IgD-negative memory B cell (primary cell): Measurements from ENCODE around the gene FBP2. TPM values are rescaled to one million over a fixed set of nuclear protein-coding genes. Genes with fewer than 3 reads are reported as not detected.
"Not testable (repeated sequence)": the region's sequence is repeated elsewhere in the genome, so short reads cannot be mapped to it uniquely, and the experiment has no call there.

Source experiments
- H3K27ac Mint-ChIP-seq, 3 donors: one replicate each; pipeline ENCODE4 v1.8.0; 2020 to 2022; ENCODE audit warnings: mild to moderate bottlenecking in 3 of 3, mixed read lengths in 3 of 3, moderate library complexity in 1 of 3
- H3K27me3 Mint-ChIP-seq: one replicate; pipeline ENCODE4 v1.8.0; 2021; ENCODE audit warnings: mixed read lengths
- H3K36me3 Mint-ChIP-seq: one replicate; pipeline ENCODE4 v1.8.0; 2020; ENCODE audit warnings: mild to moderate bottlenecking, mixed read lengths
- H3K4me1 Mint-ChIP-seq, 3 donors: one replicate each; pipeline ENCODE4 v1.8.0; 2020 to 2022; ENCODE audit warnings: mixed read lengths in 3 of 3, mild to moderate bottlenecking in 1 of 3
- H3K4me3 Mint-ChIP-seq, 4 donors: one replicate each; pipeline ENCODE4 v1.8.0; 2020 to 2022; ENCODE audit warnings: mild to moderate bottlenecking in 4 of 4, mixed read lengths in 4 of 4, moderate library complexity in 3 of 4
- H3K9me3 Mint-ChIP-seq, 3 donors: one replicate each; pipeline ENCODE4 v1.8.0; 2020 to 2021; ENCODE audit warnings: mixed read lengths in 3 of 3, mild to moderate bottlenecking in 1 of 3
- polyA plus RNA-seq: library from polyadenylated mRNA; unstranded; fragments of 300-500 nt; fragmentation: Illumina TruSeq; gene quantifications from one replicate; pipeline ENCODE4 v1.2.3, GENCODE V29; 2021

The FBP2 gene
- polyA plus RNA-seq, 1 donor from 2014 or later: not detected

GRCh38 chr9:94557376-94557775 lies 36.2 kb downstream of the FBP2 start:
- Mint-ChIP-seq H3K9me3 (no peaks in the 10 kb centered on the region), H3K4me1 (no peaks in the 10 kb centered on the region), H3K27me3 (peaks cover 16% of the 10 kb centered on the region), H3K27ac (no peak overlapping the region), H3K36me3 (no peaks in the 10 kb centered on the region), H3K4me3 (no peak overlapping the region)

DNA sequence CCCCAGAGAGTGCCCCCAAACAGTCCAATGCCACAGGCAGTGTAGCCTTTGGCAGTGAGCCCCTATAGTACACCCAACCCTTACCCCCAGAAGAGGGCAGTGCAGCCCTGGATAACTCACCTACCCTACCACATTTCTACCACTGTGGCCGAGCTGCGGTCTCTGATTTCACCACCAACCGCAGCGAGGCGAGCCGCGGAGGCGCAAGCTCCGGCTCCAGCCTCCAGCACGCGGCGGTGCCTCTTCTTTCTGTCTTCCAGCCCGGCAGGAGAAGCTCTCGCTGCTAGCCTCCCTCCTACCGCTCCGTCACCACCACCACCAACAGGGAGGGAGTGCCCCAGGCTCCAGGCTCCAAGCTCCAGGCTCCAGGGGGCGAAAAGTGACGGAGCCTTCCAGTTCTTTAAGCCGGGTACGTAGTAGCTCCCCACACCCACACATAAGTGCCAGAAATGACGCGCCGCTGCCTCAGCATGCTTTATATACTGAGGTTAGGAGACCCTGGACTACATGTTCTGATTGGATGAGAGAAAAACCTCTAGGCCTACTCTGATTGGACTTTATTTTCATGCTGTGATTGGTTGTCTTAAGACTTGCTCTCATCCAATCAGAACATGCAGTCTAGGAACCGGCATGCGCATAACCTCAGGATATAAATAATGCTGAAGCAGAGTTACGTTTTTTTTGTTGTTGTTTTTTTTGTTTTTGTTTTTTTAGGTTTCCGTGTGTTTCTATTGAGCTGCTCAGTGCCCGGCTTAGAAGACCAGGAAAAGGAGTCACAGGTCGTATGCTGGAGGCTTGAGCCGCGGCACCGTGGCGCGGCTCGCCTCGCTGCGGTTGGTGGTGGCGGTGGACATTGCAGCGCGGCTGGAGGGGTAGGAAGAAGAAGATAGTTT lies 38.9 kb downstream of the FBP2 start, which contains the start of gene PCAT7:
Gene PCAT7 (plus strand): TSS at position 645 of the 893 bp plus-strand sequence.
- Mint-ChIP-seq H3K27me3 (peaks cover 15% of the 10 kb centered on the region), H3K4me3 (no peak within 1 kb of the TSS), H3K36me3 (no peaks in the 10 kb centered on the region), H3K27ac (no peak within 1 kb of the TSS), H3K4me1 (no peaks in the 10 kb centered on the region), H3K9me3 (no peaks in the 10 kb centered on the region)

GRCh38 chr9:94554078-94554438 lies 39.6 kb downstream of the FBP2 start:
- H3K4me1 Mint-ChIP-seq: no peaks in the 10 kb centered on the region
- H3K9me3 Mint-ChIP-seq: no peaks in the 10 kb centered on the region
- H3K36me3 Mint-ChIP-seq: no peaks in the 10 kb centered on the region
- H3K27me3 Mint-ChIP-seq: peaks cover 11% of the 10 kb centered on the region
- no peak overlapping the region for H3K27ac Mint-ChIP-seq
- H3K4me3 Mint-ChIP-seq: no peak overlapping the region

GRCh38 chr9:94553029-94553938 lies 40.3 kb downstream of the FBP2 start:
- Mint-ChIP-seq H3K27ac (no peak overlapping the region), H3K27me3 (peaks cover 11% of the 10 kb centered on the region), H3K4me3 (no peak overlapping the region), H3K4me1 (no peaks in the 10 kb centered on the region), H3K36me3 (no peaks in the 10 kb centered on the region), H3K9me3 (no peaks in the 10 kb centered on the region)

DNA sequence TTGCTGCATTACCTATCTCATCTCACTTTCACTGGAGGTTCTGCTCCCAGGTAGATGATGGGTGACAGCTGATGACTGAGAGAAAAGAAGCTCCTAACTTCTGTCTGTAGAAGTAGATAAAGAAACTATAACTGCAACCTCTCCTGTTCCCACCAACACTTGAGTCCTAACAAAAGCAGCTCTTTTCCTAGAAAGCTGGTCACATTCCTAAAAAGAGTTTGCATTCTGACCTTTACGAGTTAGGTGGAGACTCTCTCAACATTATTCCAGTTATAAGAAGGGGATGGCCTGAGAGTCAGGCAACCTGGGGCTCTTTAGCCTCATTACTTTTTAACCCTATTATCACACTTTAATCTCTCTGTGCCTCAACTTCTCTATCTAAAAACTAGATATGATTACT lies 47.7 kb downstream of the FBP2 start:
- H3K9me3 Mint-ChIP-seq: no peaks in the 10 kb centered on the region
- H3K4me1 Mint-ChIP-seq: no peaks in the 10 kb centered on the region
- H3K4me3 Mint-ChIP-seq: no peak overlapping the region
- no peaks in the 10 kb centered on the region for H3K36me3 Mint-ChIP-seq
- H3K27ac Mint-ChIP-seq: no peak overlapping the region
- peaks cover 4% of the 10 kb centered on the region for H3K27me3 Mint-ChIP-seq

DNA sequence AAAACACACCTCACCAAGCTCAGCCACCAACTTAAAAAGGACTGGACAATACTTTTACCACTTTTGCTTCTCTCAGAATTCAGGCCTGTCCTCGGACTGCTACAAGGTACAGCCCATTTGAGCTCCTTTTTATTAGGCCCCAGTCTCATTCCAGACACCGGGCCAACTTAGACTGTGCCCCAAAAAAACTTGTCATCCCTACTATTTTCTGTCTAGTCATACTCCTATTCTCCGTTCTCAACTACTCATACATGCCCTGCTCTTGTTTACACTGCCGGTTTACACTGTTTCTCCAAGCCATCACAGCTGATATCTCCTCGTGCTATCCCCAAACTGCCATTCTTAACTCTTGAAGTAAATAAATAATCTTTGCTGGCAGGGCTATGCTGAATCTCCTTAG lies 49.3 kb downstream of the FBP2 start:
- H3K9me3 Mint-ChIP-seq, H3K36me3 Mint-ChIP-seq, H3K27me3 Mint-ChIP-seq, H3K4me3 Mint-ChIP-seq, H3K27ac Mint-ChIP-seq, H3K4me1 Mint-ChIP-seq: not testable (repeated sequence)

DNA sequence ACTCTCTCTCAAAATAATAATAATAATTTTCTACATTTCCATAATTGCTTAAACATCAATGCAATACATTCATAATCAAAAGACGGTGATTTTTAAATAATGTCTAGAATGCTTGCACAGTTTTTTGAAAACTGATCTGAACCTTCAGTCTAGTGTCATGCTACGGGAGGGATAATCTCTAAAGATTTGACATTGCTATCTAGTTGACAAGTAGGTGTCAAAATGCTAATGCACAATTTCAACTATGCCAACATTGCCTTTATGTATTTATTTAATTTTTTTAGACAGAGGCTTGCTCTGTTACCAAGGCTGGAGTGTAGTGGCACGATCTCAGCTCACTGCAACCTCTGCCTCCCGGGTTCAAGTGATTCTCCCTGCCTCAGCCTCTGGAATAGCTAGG lies 54.7 kb downstream of the FBP2 start:
- no peaks in the 10 kb centered on the region for H3K4me1 Mint-ChIP-seq
- H3K27ac Mint-ChIP-seq: no peak overlapping the region
- H3K9me3 Mint-ChIP-seq: no peaks in the 10 kb centered on the region
- H3K27me3 Mint-ChIP-seq: peaks cover 3% of the 10 kb centered on the region
- no peaks in the 10 kb centered on the region for H3K36me3 Mint-ChIP-seq
- H3K4me3 Mint-ChIP-seq: no peak overlapping the region

DNA sequence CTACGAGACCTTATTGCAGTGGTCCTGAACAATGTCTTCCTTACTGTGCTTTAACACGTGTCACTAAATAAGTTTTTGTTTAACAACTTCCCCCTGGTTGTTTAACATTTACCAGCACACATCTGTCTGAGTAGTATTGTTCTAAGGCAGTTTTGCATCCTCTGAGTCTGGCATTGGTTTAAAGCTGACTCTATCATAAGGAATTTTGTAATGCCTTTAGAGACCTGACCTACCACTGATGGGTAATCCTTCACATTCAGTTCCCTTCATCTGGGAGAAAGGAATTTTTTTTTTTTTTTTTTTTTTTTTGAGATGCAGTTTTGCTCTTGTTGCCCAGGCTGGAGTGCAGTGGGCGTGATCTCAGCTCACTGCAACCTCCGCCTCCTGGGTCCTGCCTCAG lies 58.7 kb downstream of the FBP2 start:
- H3K27ac Mint-ChIP-seq: no peak overlapping the region

GRCh38 chr9:94533601-94534000 lies 60.0 kb downstream of the FBP2 start:
- Mint-ChIP-seq H3K36me3 (no peaks in the 10 kb centered on the region), H3K4me3 (no peak overlapping the region), H3K9me3 (peaks cover 0 to 1% (median 0%) of the 10 kb centered on the region in 3 donors), H3K4me1 (no peaks in the 10 kb centered on the region), H3K27ac (no peak overlapping the region), H3K27me3 (peaks cover 10% of the 10 kb centered on the region)

More for the DNA sequence above, 58.7 kb downstream of the FBP2 start:
- Mint-ChIP-seq H3K9me3 (peaks cover 0 to 1% (median 0%) of the 10 kb centered on the region in 3 donors), H3K27me3 (peaks cover 9% of the 10 kb centered on the region), H3K4me1 (no peaks in the 10 kb centered on the region), H3K36me3 (no peaks in the 10 kb centered on the region), H3K4me3 (no peak overlapping the region)

GRCh38 chr9:94533155-94533554 lies 60.5 kb downstream of the FBP2 start:
- Mint-ChIP-seq H3K9me3 (peaks cover 0 to 1% (median 0%) of the 10 kb centered on the region in 3 donors), H3K36me3 (no peaks in the 10 kb centered on the region), H3K27me3 (peaks cover 10% of the 10 kb centered on the region), H3K27ac (no peak overlapping the region), H3K4me3 (no peak overlapping the region), H3K4me1 (no peaks in the 10 kb centered on the region)

DNA sequence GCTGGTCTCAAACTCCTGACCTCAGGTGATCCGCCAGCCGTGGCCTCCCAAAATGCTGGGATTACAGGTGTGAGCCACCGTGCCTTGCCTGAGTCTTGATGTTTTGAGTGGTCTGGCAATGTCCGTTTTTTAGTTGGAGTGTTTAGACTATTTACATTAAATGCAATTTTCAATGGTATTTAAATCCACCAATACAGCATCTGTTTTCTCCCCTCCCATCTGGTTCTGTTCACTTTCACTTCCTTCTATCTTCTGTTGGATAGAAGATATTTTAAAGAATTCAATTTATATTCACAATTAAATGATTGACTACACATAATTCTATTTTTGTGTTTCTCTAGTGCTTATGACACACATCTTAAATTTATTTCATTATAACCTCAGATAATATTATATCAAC lies 64.7 kb downstream of the FBP2 start:
- Mint-ChIP-seq H3K4me3 (no peak overlapping the region), H3K27me3 (peaks cover 10% of the 10 kb centered on the region), H3K27ac (no peak overlapping the region), H3K36me3 (no peaks in the 10 kb centered on the region), H3K9me3 (peaks cover 0 to 1% (median 0%) of the 10 kb centered on the region in 3 donors), H3K4me1 (no peaks in the 10 kb centered on the region)

GRCh38 chr9:94526951-94527350 lies 66.7 kb downstream of the FBP2 start:
- Mint-ChIP-seq H3K9me3 (peaks cover 0 to 1% (median 0%) of the 10 kb centered on the region in 3 donors), H3K27me3 (peaks cover 9% of the 10 kb centered on the region), H3K27ac (no peak overlapping the region), H3K36me3 (no peaks in the 10 kb centered on the region), H3K4me3 (no peak overlapping the region), H3K4me1 (no peaks in the 10 kb centered on the region)

DNA sequence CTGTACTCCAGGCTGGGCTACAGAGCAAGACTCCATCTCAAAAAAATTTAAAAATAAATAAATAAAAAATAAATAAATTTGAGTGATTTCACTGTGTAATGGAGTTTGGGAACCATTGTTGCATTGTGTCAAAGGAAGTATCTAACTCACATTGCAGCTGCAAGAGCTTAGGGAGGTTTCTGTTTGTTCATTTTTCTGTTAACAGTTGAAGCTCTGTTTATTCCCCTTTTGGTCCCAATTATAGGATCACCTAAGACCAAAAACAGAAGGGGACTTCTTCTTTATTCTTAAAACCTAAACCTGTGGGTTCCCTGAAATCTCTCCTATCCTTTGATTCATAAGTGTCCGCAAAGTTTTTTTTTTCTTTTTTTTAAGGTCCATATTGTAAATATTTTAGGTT lies 67.4 kb downstream of the FBP2 start:
- Mint-ChIP-seq H3K27me3 (peaks cover 8% of the 10 kb centered on the region), H3K36me3 (no peaks in the 10 kb centered on the region), H3K27ac (no peak overlapping the region)

GRCh38 chr9:94525396-94526035 lies 68.1 kb downstream of the FBP2 start:
- H3K4me1 Mint-ChIP-seq: no peaks in the 10 kb centered on the region
- H3K36me3 Mint-ChIP-seq: no peaks in the 10 kb centered on the region
- H3K9me3 Mint-ChIP-seq: peaks cover 0 to 1% (median 0%) of the 10 kb centered on the region in 3 donors
- H3K27me3 Mint-ChIP-seq: peaks cover 6% of the 10 kb centered on the region
- no peak overlapping the region for H3K4me3 Mint-ChIP-seq
- no peak overlapping the region for H3K27ac Mint-ChIP-seq

More for the DNA sequence above, 67.4 kb downstream of the FBP2 start:
- no peaks in the 10 kb centered on the region for H3K4me1 Mint-ChIP-seq
- peaks cover 0 to 1% (median 1%) of the 10 kb centered on the region in 3 donors for H3K9me3 Mint-ChIP-seq
- no peak overlapping the region for H3K4me3 Mint-ChIP-seq

DNA sequence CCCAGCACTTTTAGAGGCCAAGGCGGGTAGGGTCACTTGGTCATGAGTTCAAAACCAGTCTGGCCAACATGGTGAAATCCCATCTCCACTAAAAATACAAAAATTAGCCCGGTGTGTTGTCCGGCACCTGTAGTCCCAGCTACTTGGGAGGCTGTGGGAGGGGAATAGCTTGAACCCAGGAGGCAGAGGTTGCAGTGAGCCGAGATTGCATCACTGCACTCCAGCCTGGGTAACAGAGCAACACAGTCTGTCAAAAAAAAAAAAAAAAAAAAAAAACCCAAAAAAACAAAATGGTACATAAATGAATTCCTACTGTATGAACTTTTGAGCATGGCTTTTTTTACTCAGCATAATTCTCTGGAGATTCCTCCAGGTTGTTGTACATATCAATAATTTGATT lies 76.4 kb downstream of the FBP2 start:
- Mint-ChIP-seq H3K9me3 (peaks cover 0 to 3% (median 1%) of the 10 kb centered on the region in 3 donors), H3K27ac (no peak overlapping the region), H3K4me1 (no peaks in the 10 kb centered on the region), H3K4me3 (no peak overlapping the region), H3K36me3 (no peaks in the 10 kb centered on the region), H3K27me3 (peaks cover 3% of the 10 kb centered on the region)
